Endothelial cell of umbilical vein (primary cell): ENCODE measurements around the gene NUDT22. TPM values are rescaled to one million over a fixed set of nuclear protein-coding genes. Genes with fewer than 3 reads are reported as not detected.

ENCODE experiments used
- BruUV-seq: library from RNA; stranded (reverse); fragments of 400-500 nt; replicated peaks from 2 replicates; lab custom pipeline; 2021; lab: Mats Ljungman, UMichigan
- CTCF ChIA-PET: fragments of 300-600, 350-600 bp; sonication (Branson Sonifier 250); formaldehyde crosslinking; loops from one replicate; lab custom pipeline; 2021; ENCODE audit warnings: antibody characterized with exemption, inconsistent platforms; lab: Charles Lee
- POLR2A ChIA-PET: fragments of 300-600, 350-600 bp; sonication (Branson Sonifier 250); formaldehyde crosslinking; loops from one replicate; lab custom pipeline; 2021; ENCODE audit warnings: antibody characterized with exemption, inconsistent platforms; lab: Charles Lee
- DNase-seq: peaks from one replicate; pipeline ENCODE4 v3.0.0-alpha.2; 2011; ENCODE audit warnings: low read depth, low spot score
- FAIRE-seq: peaks from 2 replicates; lab custom pipeline; 2011; peaks lifted over from hg19 to GRCh38; lab: Jason Lieb, UNC
- H2AFZ ChIP-seq: 2 replicates; pipeline ENCODE4 v1.6.0; 2012; ENCODE audit warnings: low read depth, low read length, control low read depth, inconsistent platforms
- H3K27ac ChIP-seq: 2 replicates; pipeline ENCODE4 v1.5.1; 2011; ENCODE audit warnings: low read depth, mild to moderate bottlenecking, control low read depth, low read length, moderate library complexity; ENCODE audit not compliant: insufficient read depth
- H3K27me3 ChIP-seq, 2 experiments: 2 replicates each; pipeline versions ENCODE4 v1.6.0 to v1.6.1; 2011; ENCODE audit warnings: low read length in 2 of 2, mixed read lengths in 1 of 2; ENCODE audit not compliant: control insufficient read depth in 2 of 2, insufficient read depth in 2 of 2
- H3K36me3 ChIP-seq, 2 experiments: 2 replicates in 1 of 2; 3 replicates in 1 of 2; pipeline ENCODE4 v1.5.1; 2011; ENCODE audit warnings: low read length in 2 of 2, mild to moderate bottlenecking in 1 of 2, moderate library complexity in 1 of 2; ENCODE audit not compliant: control insufficient read depth in 2 of 2, insufficient read depth in 2 of 2; ENCODE audit errors: extremely low read depth in 1 of 2
- H3K4me1 ChIP-seq: 3 replicates; pipeline ENCODE4 v1.5.1; 2011; ENCODE audit warnings: mild to moderate bottlenecking, low read length; ENCODE audit not compliant: control insufficient read depth, insufficient read depth; ENCODE audit errors: extremely low read depth
- H3K4me2 ChIP-seq: 2 replicates; pipeline ENCODE4 v1.6.1; 2011; ENCODE audit warnings: low read length, control low read depth, mixed read lengths; ENCODE audit not compliant: insufficient read depth
- H3K4me3 ChIP-seq, 3 experiments: fragments of 200-600 bp in 1 of 3; sonication (generic), shearing (Covaris generic) in 1 of 3; replicated peaks in 1 of 3; 2 replicates each; pipeline ENCODE4 v1.5.1; 2011 to 2016; ENCODE audit warnings: control low read depth in 3 of 3, low read length in 3 of 3, mild to moderate bottlenecking in 2 of 3, inconsistent platforms in 1 of 3, low read depth in 1 of 3, moderate library complexity in 1 of 3; ENCODE audit not compliant: insufficient read depth in 1 of 3
- H3K79me2 ChIP-seq: 2 replicates; pipeline ENCODE4 v1.6.0; 2012; ENCODE audit warnings: low read length, inconsistent platforms; ENCODE audit not compliant: control insufficient read depth, insufficient read depth
- H3K9ac ChIP-seq: replicated peaks from 2 replicates; pipeline ENCODE3; 2011; ENCODE audit warnings: low read length, control low read depth; ENCODE audit not compliant: insufficient read depth; ENCODE audit errors: extremely low read depth
- H3K9me1 ChIP-seq: replicated peaks from 3 replicates; pipeline ENCODE4 v1.6.0; 2011; ENCODE audit warnings: mild to moderate bottlenecking, low read length; ENCODE audit not compliant: control insufficient read depth, insufficient read depth; ENCODE audit errors: extremely low read depth
- H3K9me3 ChIP-seq: replicated peaks from 2 replicates; pipeline ENCODE4 v1.5.1; 2012; ENCODE audit warnings: low read length, inconsistent platforms; ENCODE audit not compliant: control insufficient read depth, insufficient read depth
- H4K20me1 ChIP-seq: replicated peaks from 2 replicates; pipeline ENCODE3; 2011; ENCODE audit warnings: mild to moderate bottlenecking, low read length; ENCODE audit not compliant: control insufficient read depth, insufficient read depth; ENCODE audit errors: extremely low read depth
- EZH2 ChIP-seq: IDR thresholded peaks from 2 replicates; pipeline ENCODE4 v1.6.1; 2012; ENCODE audit warnings: borderline replicate concordance, low read depth, mild to moderate bottlenecking, moderate library complexity, low read length, inconsistent platforms; ENCODE audit not compliant: severe bottlenecking
- FOS ChIP-seq: IDR thresholded peaks from 2 replicates; pipeline ENCODE4 v1.6.1; 2011; ENCODE audit warnings: mild to moderate bottlenecking, low read length, moderate library complexity, borderline replicate concordance; ENCODE audit not compliant: insufficient read depth
- GATA2 ChIP-seq: IDR thresholded peaks from 2 replicates; pipeline ENCODE4 v1.7.0; 2011; ENCODE audit warnings: low read depth, mild to moderate bottlenecking, moderate library complexity, mixed read lengths, low read length; ENCODE audit not compliant: insufficient read length, insufficient read depth
- JUN ChIP-seq: IDR thresholded peaks from 2 replicates; pipeline ENCODE4 v1.6.1; 2011; ENCODE audit warnings: borderline replicate concordance, low read depth; ENCODE audit not compliant: insufficient read length, insufficient read depth
- MYC ChIP-seq: IDR thresholded peaks from one replicate; pipeline ENCODE4 v1.6.1; 2011; ENCODE audit warnings: mild to moderate bottlenecking, low read depth, low read length
- POLR2A ChIP-seq: IDR thresholded peaks from 2 replicates; pipeline ENCODE4 v1.6.1; 2012; ENCODE audit warnings: low read depth, mild to moderate bottlenecking, control low read depth, low read length
- POLR2AphosphoS5 ChIP-seq: IDR thresholded peaks from 2 replicates; pipeline ENCODE4 v1.6.1; 2012; ENCODE audit warnings: low read depth, mild to moderate bottlenecking, control low read depth, low read length, moderate library complexity; ENCODE audit not compliant: insufficient read depth
- dilution Hi-C: fragments of 300-500 bp; cut with MboI; formaldehyde crosslinking; loops from one replicate; pipeline ENCODE4 v1.15.0; 2019; ENCODE audit warnings: low sequenced_read_pairs; ENCODE audit not compliant: extremely low pct_ligation_motif_present
- intact Hi-C: fragments of 100-400 bp; cut with micrococcal nuclease; formaldehyde crosslinking; loops from one replicate; pipeline ENCODE4 v1.10.0; 2022
- polyA plus RNA-seq, 4 experiments: library from polyadenylated mRNA; depleted of rRNA in 3 of 4; stranded (reverse) in 3 of 4; unstranded in 1 of 4; fragments of >200 nt; gene quantifications; 2 replicates each; pipeline versions ENCODE4 v1.2.1 to v1.2.3, GENCODE V29; 2011 to 2012; ENCODE audit warnings: missing spikeins in 1 of 4
- total RNA-seq: library from RNA; stranded (reverse); gene quantifications from 2 replicates; pipeline ENCODE4 v1.2.3, GENCODE V29; 2021
- TF ChIP-seq, protein P1 (sequence below): IDR thresholded peaks from 2 replicates; pipeline ENCODE4 v1.6.1; 2011; ENCODE audit not compliant: insufficient read depth, insufficient read length
- TF ChIP-seq, protein P2 (sequence below), 2 donors: IDR thresholded peaks; 1 replicate in 1 of 2; 2 replicates in 1 of 2; pipeline ENCODE4 v1.5.1; 2011; ENCODE audit warnings: low read length in 2 of 2, mild to moderate bottlenecking in 2 of 2, moderate library complexity in 2 of 2, control low read depth in 1 of 2, inconsistent platforms in 1 of 2, low read depth in 1 of 2; ENCODE audit not compliant: insufficient read depth in 1 of 2; ENCODE audit errors: extremely low read depth in 1 of 2

NUDT22 gene
- total and polyA plus RNA-seq, 2 donors (not counting 3 experiments of a cell fraction or from before 2014, with no cell fraction given): 37.8 to 54.8 TPM

- no peaks in the 10 kb centered on the region for H4K20me1 ChIP-seq
- POLR2A ChIA-PET: no interaction called here
- no TSS peak for BruUV-seq
- dilution Hi-C loops: no loop called here
- H3K36me3 ChIP-seq: peaks cover 0 to 6% of the 10 kb centered on the region in 2 experiments
- no peak for DNase-seq
- H2AFZ ChIP-seq: no peak overlapping the region
- H3K9ac ChIP-seq: no peak overlapping the region
- CTCF ChIA-PET: interaction anchor here (1.4 kb wide), 1 partner anchor 35 kb away, joined by 3 read pairs; the partner anchor contains the start of gene STIP1
- no peak for FAIRE-seq
- no peaks in the 10 kb centered on the region for H3K9me1 ChIP-seq
- H3K27me3 ChIP-seq: no peaks in the 10 kb centered on the region
- no peak overlapping the region for H3K27ac ChIP-seq
- H3K79me2 ChIP-seq: no peaks in the 10 kb centered on the region
- intact Hi-C loops: no loop called here
- H3K4me1 ChIP-seq: peaks cover under 1% of the 10 kb centered on the region
- no peak overlapping the region for H3K4me3 ChIP-seq
- TF ChIP-seq, protein P1, sequence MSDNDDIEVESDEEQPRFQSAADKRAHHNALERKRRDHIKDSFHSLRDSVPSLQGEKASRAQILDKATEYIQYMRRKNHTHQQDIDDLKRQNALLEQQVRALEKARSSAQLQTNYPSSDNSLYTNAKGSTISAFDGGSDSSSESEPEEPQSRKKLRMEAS: no peak
- TF ChIP-seq FOS: no peak
- no peak for TF ChIP-seq JUN
- TF ChIP-seq, protein P2, sequence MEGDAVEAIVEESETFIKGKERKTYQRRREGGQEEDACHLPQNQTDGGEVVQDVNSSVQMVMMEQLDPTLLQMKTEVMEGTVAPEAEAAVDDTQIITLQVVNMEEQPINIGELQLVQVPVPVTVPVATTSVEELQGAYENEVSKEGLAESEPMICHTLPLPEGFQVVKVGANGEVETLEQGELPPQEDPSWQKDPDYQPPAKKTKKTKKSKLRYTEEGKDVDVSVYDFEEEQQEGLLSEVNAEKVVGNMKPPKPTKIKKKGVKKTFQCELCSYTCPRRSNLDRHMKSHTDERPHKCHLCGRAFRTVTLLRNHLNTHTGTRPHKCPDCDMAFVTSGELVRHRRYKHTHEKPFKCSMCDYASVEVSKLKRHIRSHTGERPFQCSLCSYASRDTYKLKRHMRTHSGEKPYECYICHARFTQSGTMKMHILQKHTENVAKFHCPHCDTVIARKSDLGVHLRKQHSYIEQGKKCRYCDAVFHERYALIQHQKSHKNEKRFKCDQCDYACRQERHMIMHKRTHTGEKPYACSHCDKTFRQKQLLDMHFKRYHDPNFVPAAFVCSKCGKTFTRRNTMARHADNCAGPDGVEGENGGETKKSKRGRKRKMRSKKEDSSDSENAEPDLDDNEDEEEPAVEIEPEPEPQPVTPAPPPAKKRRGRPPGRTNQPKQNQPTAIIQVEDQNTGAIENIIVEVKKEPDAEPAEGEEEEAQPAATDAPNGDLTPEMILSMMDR (IDR thresholded peaks at IDR 0.05; ENCODE audit: extremely low read depth in 1 of 2, insufficient read depth in 1 of 2, low read depth in 1 of 2, low read length in 2 of 2): no peak
- TF ChIP-seq POLR2A: no peak
- TF ChIP-seq EZH2: no peak
- no peak for TF ChIP-seq POLR2AphosphoS5
- no peak for TF ChIP-seq MYC
- TF ChIP-seq GATA2: no peak
- H3K9me3 ChIP-seq: no peaks in the 10 kb centered on the region
- H3K4me2 ChIP-seq: no peak overlapping the region
Measured at GRCh38 chr11:64220271-64220670, 5.8 kb upstream of the NUDT22 start.
